Peyer's patch (tissue), 4 donors: Measurements from ENCODE around the gene F2RL2.

ENCODE experiments used
- CTCF ChIP-seq, 6 experiments: fragments of 450-650 bp in 4 of 6; fragments of 200-600 bp in 2 of 6; sonication (generic) in 1 of 6; IDR thresholded peaks; one replicate each; pipeline ENCODE4 v1.5.1; 2017 to 2019; ENCODE audit warnings: antibody characterized with exemption in 6 of 6, mild to moderate bottlenecking in 3 of 6, moderate library complexity in 1 of 6
- POLR2A ChIP-seq, 2 donors: fragments of 450-650 bp; IDR thresholded peaks; one replicate each; pipeline ENCODE4 v1.5.1; 2017; ENCODE audit warnings: antibody characterized with exemption in 2 of 2, mild to moderate bottlenecking in 2 of 2, moderate library complexity in 2 of 2

- TF ChIP-seq CTCF (IDR thresholded peaks at IDR 0.05) (no peak), POLR2A (IDR thresholded peaks at IDR 0.05) (no peak)
Observed at GRCh38 chr5:76582230-76583162, 40.7 kb downstream of the F2RL2 start.
